T-helper 1 cell treated with Interleukin-12 subunit alpha and Interleukin-12 subunit beta and Interleukin-4 antibody, amounts not matched to agents 30 ng/mL and 1 ng/mL, for 36 hours (primary cell): ENCODE measurements around the gene HBQ1. TPM values are rescaled to one million over a fixed set of nuclear protein-coding genes. Genes with fewer than 3 reads are reported as not detected.
"Not testable (repeated sequence)": the region's sequence is repeated elsewhere in the genome, so short reads cannot be mapped to it uniquely, and the experiment has no call there.

Experiments
- intact Hi-C: fragments of 100-400 bp; cut with micrococcal nuclease; formaldehyde crosslinking; loops from one replicate; pipeline ENCODE4 v1.15.1; 2024
- total RNA-seq: library from RNA; stranded (reverse); gene quantifications from 2 replicates; pipeline ENCODE4 v1.2.3, GENCODE V29; 2022

Gene HBQ1
- total RNA-seq, 1 donor from 2014 or later = not detected

- intact Hi-C loops = no loop called here
These were observed 20.1 kb downstream of the HBQ1 start for GRCh38 chr16:200388-200787.

DNA sequence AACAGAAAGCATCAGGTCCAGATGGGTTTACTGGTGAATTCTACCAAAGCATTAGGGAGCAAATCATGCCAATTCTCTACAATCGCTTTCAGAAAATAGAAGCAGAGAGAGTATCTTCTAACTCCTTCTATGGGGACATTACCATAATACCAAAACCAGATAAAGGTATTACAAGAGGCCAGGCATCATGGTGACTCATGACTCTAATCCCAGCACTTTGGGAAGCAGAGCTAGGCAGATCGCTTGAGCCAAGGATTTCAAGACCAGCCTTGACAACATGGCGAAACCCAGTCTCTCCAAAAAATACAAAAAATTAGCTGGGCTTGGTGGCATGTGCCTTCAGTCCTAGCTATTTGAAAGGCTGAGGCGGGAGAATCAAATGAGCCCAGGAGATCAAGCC lies 23.0 kb downstream of the HBQ1 start:
- intact Hi-C loops = no loop called here

GRCh38 chr16:204046-204445 lies 23.8 kb downstream of the HBQ1 start:
- intact Hi-C loops = not testable (repeated sequence)

GRCh38 chr16:209359-209758 lies 29.1 kb downstream of the HBQ1 start:
- intact Hi-C loops = not testable (repeated sequence)

DNA sequence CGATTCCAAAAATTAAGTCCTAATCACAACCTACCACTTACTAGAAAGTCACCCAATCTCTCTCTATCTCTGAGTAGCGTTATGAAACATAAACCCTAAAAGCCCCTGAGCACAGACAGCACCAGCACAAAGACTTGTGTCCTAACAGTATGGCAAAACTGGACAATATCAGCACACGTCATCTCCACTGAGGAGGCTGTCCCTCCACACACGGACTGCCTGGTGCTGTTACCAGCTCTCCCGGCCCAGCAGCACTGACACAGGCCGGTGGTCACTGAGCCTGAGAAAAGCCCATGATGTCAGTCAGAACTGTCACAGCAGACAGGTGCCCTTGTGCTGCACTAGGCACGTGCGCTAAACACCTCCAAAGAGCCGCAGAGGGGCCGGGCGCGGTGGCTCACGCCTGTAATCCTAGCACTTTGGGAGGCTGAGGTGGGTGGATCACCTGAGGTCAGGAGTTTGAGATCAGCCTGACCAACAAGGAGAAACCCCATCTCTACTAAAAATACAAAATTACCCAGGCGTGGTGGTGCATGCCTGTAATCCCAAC lies 31.4 kb downstream of the HBQ1 start:
- intact Hi-C loops = not testable (repeated sequence)

DNA sequence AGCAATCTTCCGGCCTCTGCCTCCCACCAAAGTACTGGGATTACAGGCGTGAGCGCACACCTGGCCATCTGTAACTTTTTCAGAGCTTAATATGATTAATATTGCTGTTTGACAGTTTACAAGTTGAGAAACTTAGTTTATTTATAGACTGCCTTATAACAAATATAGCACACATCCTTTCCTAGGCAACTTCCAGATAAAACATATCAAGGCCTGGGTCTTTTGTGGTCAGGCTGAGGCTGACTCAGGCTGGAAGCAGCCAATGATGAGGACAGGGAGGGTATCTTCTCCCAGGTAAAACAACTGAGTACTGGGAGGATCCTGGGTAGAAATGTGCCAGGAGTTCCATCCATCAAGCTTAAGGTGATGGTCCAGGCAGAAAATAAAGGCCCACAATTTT lies 32.7 kb downstream of the HBQ1 start:
- intact Hi-C loops = no loop called here

DNA sequence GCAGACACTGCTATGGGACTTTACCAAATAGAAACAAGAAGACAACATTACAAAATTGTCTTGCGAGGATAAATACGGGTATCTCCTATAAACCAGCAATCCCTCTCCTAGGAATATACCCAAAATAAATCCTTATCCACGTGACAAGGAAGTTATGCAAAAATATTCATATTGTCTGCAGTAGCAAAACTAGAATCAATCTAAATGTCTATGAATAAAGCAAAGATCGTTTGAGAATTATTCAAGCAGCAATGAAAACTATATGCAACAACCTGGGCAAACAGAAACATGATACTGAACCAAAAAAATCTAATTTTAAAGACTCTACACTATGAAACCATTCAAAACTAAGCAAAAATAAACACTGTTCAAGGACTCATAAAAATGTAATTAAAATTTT lies 39.8 kb downstream of the HBQ1 start:
- intact Hi-C loops = no loop called here

GRCh38 chr16:228151-228851 lies 48.0 kb downstream of the HBQ1 start:
- intact Hi-C loops = no loop called here

GRCh38 chr16:228852-229730 lies 48.8 kb downstream of the HBQ1 start, which contains the start of gene LUC7L:
Gene LUC7L, minus strand, starts transcription at chr16:229449. Its CDS starts 110 bp downstream, at chr16:229339.
- intact Hi-C loops = loop anchor here (1.0 kb wide), 3 partner anchors 124 to 176 kb away; partner anchors contain the start of genes MRPL28, POLR3K and SNRNP25

- intact Hi-C loops = loop anchor here (1.0 to 10.0 kb wide), 4 partner anchors 123 to 355 kb away; partner anchors contain the start of genes MRPL28, POLR3K and SNRNP25
These were observed 49.5 kb downstream of the HBQ1 start for GRCh38 chr16:229731-230281.

- intact Hi-C loops = loop anchor here (10.0 kb wide), 1 partner anchor 354 kb away; no protein-coding TSS in a partner anchor
These were observed 50.1 kb downstream of the HBQ1 start for GRCh38 chr16:230351-230750.

Other genes with a start within 250 kb of the HBQ1 start
- 49.2 and 50.3 TPM in 2 replicates for gene POLR3K, start 126.9 kb upstream of the HBQ1 start, total RNA-seq
- gene SNRNP25, start 126.6 kb upstream of the HBQ1 start, total RNA-seq = 60.8 and 61.5 TPM in 2 replicates
- gene RHBDF1, start 107.8 kb upstream of the HBQ1 start, total RNA-seq = 0.59 TPM in 1 of 2 replicates, not detected in the other
- 53.3 and 55.2 TPM in 2 replicates for gene MPG, start 102.2 kb upstream of the HBQ1 start, total RNA-seq
- 31.7 and 32.8 TPM in 2 replicates for gene NPRL3, start 41.8 kb upstream of the HBQ1 start, total RNA-seq
- gene HBZ, start 27.8 kb upstream of the HBQ1 start, total RNA-seq = not detected in 2 replicates
- gene HBM, start 14.5 kb upstream of the HBQ1 start, total RNA-seq = not detected in 2 replicates
- gene HBA2, start 7.6 kb upstream of the HBQ1 start, total RNA-seq = not detected in 2 replicates
- gene HBA1, start 3.8 kb upstream of the HBQ1 start, total RNA-seq = not detected in 2 replicates
- gene LUC7L, start 49.0 kb downstream of the HBQ1 start, total RNA-seq = 61.5 and 69.6 TPM in 2 replicates
- 17.1 and 23.2 TPM in 2 replicates for gene FAM234A, start 54.4 kb downstream of the HBQ1 start, total RNA-seq
- gene RGS11, start 95.5 kb downstream of the HBQ1 start, total RNA-seq = 0.07 and 0.27 TPM in 2 replicates
- gene ARHGDIG, start 100.1 kb downstream of the HBQ1 start, total RNA-seq = not detected in 2 replicates
- not detected in 2 replicates for gene PDIA2, start 102.7 kb downstream of the HBQ1 start, total RNA-seq
- gene AXIN1, start 172.3 kb downstream of the HBQ1 start, total RNA-seq = 22.3 and 23.4 TPM in 2 replicates
- gene MRPL28, start 190.1 kb downstream of the HBQ1 start, total RNA-seq = 82.9 and 92.7 TPM in 2 replicates
- 37.9 and 38.2 TPM in 2 replicates for gene PGAP6, start 201.5 kb downstream of the HBQ1 start, total RNA-seq
- 45.0 and 49.4 TPM in 2 replicates for gene NME4, start 216.7 kb downstream of the HBQ1 start, total RNA-seq
- gene DECR2, start 221.4 kb downstream of the HBQ1 start, total RNA-seq = 7.9 and 10.7 TPM in 2 replicates
- 35.2 and 38.5 TPM in 2 replicates for gene RAB11FIP3, start 245.2 kb downstream of the HBQ1 start, total RNA-seq